ENCODE results near the gene RUNX2.

RUNX2 gene

GRCh38 chr6:45377554-45378333 lies 49.6 kb downstream of the RUNX2 start, which contains the start of gene SUPT3H (continued):
- TF ChIP-seq ZBTB1 (tag by site-specific recombination; IDR thresholded peaks at IDR 0.05) (no peak), ELK4 (IDR thresholded peaks at IDR 0.05; ENCODE audit: borderline replicate concordance, low read depth, low read length) (no peak), TSHZ1 (tag by site-specific recombination; IDR thresholded peaks at IDR 0.05; ENCODE audit: borderline replicate concordance) (no peak), INSM2 (tag by site-specific recombination; IDR thresholded peaks at IDR 0.05) (0 out of 2 replicates have a peak, but pooled peaks have one; percentile 6), ZNF10 (tag by site-specific recombination; IDR thresholded peaks at IDR 0.05) (peak; percentile 12; the same call in 1 of the 2 replicates), SCRT1 (tag by site-specific recombination; IDR thresholded peaks at IDR 0.05; ENCODE audit: borderline replicate concordance) (no peak), ZNF2 (tag by site-specific recombination; IDR thresholded peaks at IDR 0.05) (peak; percentile 26; the same call in 1 of the 2 replicates), GLIS2 (tag by site-specific recombination; IDR thresholded peaks at IDR 0.05) (peak; percentile 99), ZNF629 (tag by site-specific recombination; IDR thresholded peaks at IDR 0.05) (peak; percentile 86), ZNF449 (tag by site-specific recombination; IDR thresholded peaks at IDR 0.05) (peak; percentile 53), SP3 (tag by site-specific recombination; IDR thresholded peaks at IDR 0.05) (peak; percentile 72), ZNF670 (tag by site-specific recombination; IDR thresholded peaks at IDR 0.05; ENCODE audit: low read depth) (no peak), ZNF777 (tag by site-specific recombination; IDR thresholded peaks at IDR 0.05; ENCODE audit: borderline replicate concordance) (no peak; the same call in 1 of the 2 replicates), ZNF792 (tag by site-specific recombination; IDR thresholded peaks at IDR 0.05) (no peak), ZNF548 (tag by site-specific recombination; IDR thresholded peaks at IDR 0.05) (no peak), ZNF530 (tag by site-specific recombination; IDR thresholded peaks at IDR 0.05; ENCODE audit: low read depth) (no peak), ZNF704 (tag by site-specific recombination; IDR thresholded peaks at IDR 0.05) (no peak), ZNF423 (tag by site-specific recombination; IDR thresholded peaks at IDR 0.05) (no peak), ZSCAN16 (tag by site-specific recombination; IDR thresholded peaks at IDR 0.05) (0 out of 2 replicates have a peak, but pooled peaks have one; percentile 11), PRDM1 (tag by site-specific recombination; IDR thresholded peaks at IDR 0.05) (peak; percentile 83), ZNF175 (tag by site-specific recombination; IDR thresholded peaks at IDR 0.05) (no peak), ZNF473 (tag by site-specific recombination; IDR thresholded peaks at IDR 0.05) (no peak), ZNF280D (tag by site-specific recombination; IDR thresholded peaks at IDR 0.05) (no peak; the same call in 1 of the 2 replicates)
